Vein endothelial cell (primary cell): ENCODE data around the gene SEPSECS. TPM values are rescaled to one million over a fixed set of nuclear protein-coding genes. Genes with fewer than 3 reads are reported as not detected.

Experiments used
- total RNA-seq: library from RNA; depleted of rRNA; stranded (reverse); fragments of >200 nt; gene quantifications from 2 replicates; pipeline ENCODE4 v1.2.3, GENCODE V29; 2012

The SEPSECS gene
- total RNA-seq = 7.2 and 8.5 TPM in 2 replicates

GRCh38 chr4:25159837-25160713, at the start of gene SEPSECS:
SEPSECS (minus strand) TSS chr4:25160449; CDS start chr4:25160369, 80 bp downstream.

Other genes with a start within 250 kb of the SEPSECS start
- 12.1 and 13.4 TPM in 2 replicates for gene CCDC149, start 247.4 kb downstream of the SEPSECS start, total RNA-seq
- gene LGI2, start 129.5 kb downstream of the SEPSECS start, total RNA-seq = not detected in 2 replicates
- 18.3 and 31.0 TPM in 2 replicates for gene PI4K2B, start 73.6 kb upstream of the SEPSECS start, total RNA-seq
- gene ZCCHC4, start 152.3 kb upstream of the SEPSECS start, total RNA-seq = 8.5 and 10.0 TPM in 2 replicates
- 17.0 and 26.8 TPM in 2 replicates for gene ANAPC4, start 216.8 kb upstream of the SEPSECS start, total RNA-seq